Left lung (tissue), 10 donors: ENCODE measurements around the gene TMIGD2. TPM values are rescaled to one million over a fixed set of nuclear protein-coding genes. Genes with fewer than 3 reads are reported as not detected.

Experiments
- ATAC-seq: fragments of 200-7000 bp; cut with Tn5 transposase; one replicate; pipeline ENCODE4 v1.9.1; 2020; ENCODE audit warnings: moderate library complexity
- DNase-seq, 4 donors: peaks; one replicate each; pipeline ENCODE4 v3.0.0-alpha.2; 2013 to 2020
- H3K27ac ChIP-seq, 2 donors: fragments of 200-600 bp; sonication (generic) in 1 of 2; one replicate each; pipeline versions ENCODE4 v1.5.0 to v1.8.0; 2020 to 2021
- H3K27me3 ChIP-seq, 2 donors: fragments of 200-600 bp; sonication (generic) in 1 of 2; one replicate each; pipeline versions ENCODE4 v1.5.0 to v1.8.0; 2020 to 2021
- H3K36me3 ChIP-seq, 2 donors: fragments of 200-600 bp; sonication (generic) in 1 of 2; one replicate each; pipeline versions ENCODE4 v1.5.0 to v1.8.0; 2020 to 2021
- H3K4me1 ChIP-seq, 2 donors: fragments of 200-600 bp; one replicate each; pipeline ENCODE4 v1.8.0; 2021
- H3K4me3 ChIP-seq, 2 donors: fragments of 200-600 bp; sonication (generic) in 1 of 2; one replicate each; pipeline versions ENCODE4 v1.5.0 to v1.8.0; 2020 to 2021; ENCODE audit warnings: mild to moderate bottlenecking in 1 of 2
- H3K9me3 ChIP-seq, 2 donors: fragments of 200-600 bp; sonication (generic) in 1 of 2; one replicate each; pipeline versions ENCODE4 v1.5.0 to v1.8.0; 2020 to 2021
- intact Hi-C, 2 donors: fragments of 100-400 bp; cut with DNase I; formaldehyde crosslinking; loops; one replicate each; pipeline versions ENCODE4 v1.11.2 to v1.14.2; 2022
- polyA plus RNA-seq, 6 donors: library from polyadenylated mRNA; unstranded; fragments of 120-200 nt; gene quantifications; one replicate each; pipeline ENCODE4 v1.2.1, GENCODE V29; 2013; ENCODE audit not compliant: insufficient read length in 6 of 6
- total RNA-seq, 2 donors: library from RNA; stranded (reverse); fragmentation: NEBNext Ultra II Directional; extraction: Animal tissue kit (Norgen Biotek cat#: 25700); gene quantifications; one replicate each; pipeline ENCODE4 v1.2.1, GENCODE V29; 2021
- TF ChIP-seq, protein P1 (sequence below), 2 donors: fragments of 200-600 bp; sonication (generic) in 1 of 2; IDR thresholded peaks; one replicate each; pipeline versions ENCODE4 v1.5.0 to v1.8.0; 2021; ENCODE audit warnings: antibody characterized with exemption in 2 of 2
- donor health status: DM: no; HTN: yes; CAD: no.
- donor health status: DM: no; HTN: no; CAD: no.

TMIGD2 gene
- total and polyA plus RNA-seq, 8 donors: 0.22 to 0.85 (median 0.35) TPM

DNA sequence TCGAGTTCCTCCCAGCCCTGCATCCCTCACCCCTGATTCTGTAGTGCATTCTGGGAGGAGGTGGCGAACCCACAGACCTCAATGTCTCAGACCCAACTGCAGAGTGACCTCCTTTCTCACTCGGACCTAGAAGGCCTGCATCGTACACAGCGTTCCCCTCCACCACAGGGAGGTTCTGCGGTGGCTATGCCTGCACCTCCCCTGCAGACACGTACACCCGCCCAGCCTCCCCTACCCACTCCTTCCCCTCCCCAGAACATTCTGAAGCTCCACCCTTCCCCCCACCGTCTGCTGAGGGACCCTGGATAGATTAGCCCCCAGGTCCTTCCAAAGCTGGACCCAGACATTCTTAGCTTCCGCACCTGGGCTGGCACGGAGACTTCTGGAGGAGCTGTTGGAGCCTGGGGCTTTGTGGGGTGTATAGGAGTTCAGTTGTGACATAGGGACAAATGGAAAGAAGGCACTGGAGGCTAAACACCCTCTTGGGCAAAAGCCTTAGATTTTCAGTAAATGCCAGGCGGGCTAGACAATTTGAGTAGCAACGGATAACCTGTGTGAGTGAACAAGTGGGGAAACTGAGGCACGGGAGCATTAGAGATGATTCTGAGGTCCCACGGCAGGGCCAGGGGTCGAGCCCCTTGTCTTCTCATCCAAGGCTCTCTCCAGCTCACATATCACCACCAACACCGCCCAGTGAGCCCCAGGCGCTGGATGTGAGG is 1.8 kb upstream of the TMIGD2 start:
- TF ChIP-seq, protein P1, sequence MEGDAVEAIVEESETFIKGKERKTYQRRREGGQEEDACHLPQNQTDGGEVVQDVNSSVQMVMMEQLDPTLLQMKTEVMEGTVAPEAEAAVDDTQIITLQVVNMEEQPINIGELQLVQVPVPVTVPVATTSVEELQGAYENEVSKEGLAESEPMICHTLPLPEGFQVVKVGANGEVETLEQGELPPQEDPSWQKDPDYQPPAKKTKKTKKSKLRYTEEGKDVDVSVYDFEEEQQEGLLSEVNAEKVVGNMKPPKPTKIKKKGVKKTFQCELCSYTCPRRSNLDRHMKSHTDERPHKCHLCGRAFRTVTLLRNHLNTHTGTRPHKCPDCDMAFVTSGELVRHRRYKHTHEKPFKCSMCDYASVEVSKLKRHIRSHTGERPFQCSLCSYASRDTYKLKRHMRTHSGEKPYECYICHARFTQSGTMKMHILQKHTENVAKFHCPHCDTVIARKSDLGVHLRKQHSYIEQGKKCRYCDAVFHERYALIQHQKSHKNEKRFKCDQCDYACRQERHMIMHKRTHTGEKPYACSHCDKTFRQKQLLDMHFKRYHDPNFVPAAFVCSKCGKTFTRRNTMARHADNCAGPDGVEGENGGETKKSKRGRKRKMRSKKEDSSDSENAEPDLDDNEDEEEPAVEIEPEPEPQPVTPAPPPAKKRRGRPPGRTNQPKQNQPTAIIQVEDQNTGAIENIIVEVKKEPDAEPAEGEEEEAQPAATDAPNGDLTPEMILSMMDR (IDR thresholded peaks at IDR 0.05): no peak
- no peak for ATAC-seq
- Histone ChIP-seq H3K9me3 (no peaks in the 10 kb centered on the region), H3K4me1 (peaks cover 0 to 5% of the 10 kb centered on the region in 2 donors), H3K27ac (no peak overlapping the region), H3K36me3 (no peaks in the 10 kb centered on the region), H3K4me3 (no peak overlapping the region), H3K27me3 (peaks cover 0 to 35% of the 10 kb centered on the region in 2 donors)
- no peak for DNase-seq
- intact Hi-C loops: no loop called here

DNA sequence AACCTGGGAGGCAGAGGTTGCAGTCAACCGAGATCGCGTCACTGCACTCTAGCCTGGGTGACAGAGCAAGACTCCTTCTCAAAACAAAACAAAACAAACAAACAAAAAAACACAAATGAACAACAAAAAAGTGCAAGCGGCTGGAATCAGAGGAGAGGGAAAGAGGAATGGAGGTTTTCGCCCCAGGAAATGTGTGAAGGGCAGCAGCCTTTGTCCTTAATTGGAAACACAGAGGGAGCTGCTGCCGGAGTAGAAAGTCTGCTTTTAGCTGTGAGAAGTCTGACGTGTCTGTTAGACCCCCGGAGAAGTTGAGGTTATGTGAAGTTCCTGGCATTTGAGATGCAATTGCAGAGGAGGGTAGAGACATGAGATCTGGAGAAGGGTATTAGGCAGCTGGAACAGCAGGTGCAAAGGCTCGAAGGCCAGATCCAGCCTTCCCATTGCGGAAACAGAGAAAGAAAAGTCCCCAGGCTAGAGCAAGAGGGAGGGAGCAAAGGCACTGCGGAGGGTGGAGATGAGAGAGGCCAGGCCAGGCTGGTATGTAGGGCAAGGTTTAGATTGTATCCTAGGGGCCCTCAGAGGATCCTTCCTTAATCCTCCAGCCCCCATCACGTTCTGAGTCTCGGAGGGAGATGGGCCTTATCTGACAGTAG is 473 bp downstream of the TMIGD2 start:
- ATAC-seq (no peak), DNase-seq (no peak)
- intact Hi-C loops: no loop called here
- Histone ChIP-seq H3K27me3 (peaks cover 0 to 35% of the 10 kb centered on the region in 2 donors), H3K4me1 (peaks cover 0 to 5% of the 10 kb centered on the region in 2 donors), H3K27ac (no peak overlapping the region), H3K36me3 (no peaks in the 10 kb centered on the region), H3K9me3 (no peaks in the 10 kb centered on the region), H3K4me3 (no peak overlapping the region)
- TF ChIP-seq, protein P1 (IDR thresholded peaks at IDR 0.05): no peak

DNA sequence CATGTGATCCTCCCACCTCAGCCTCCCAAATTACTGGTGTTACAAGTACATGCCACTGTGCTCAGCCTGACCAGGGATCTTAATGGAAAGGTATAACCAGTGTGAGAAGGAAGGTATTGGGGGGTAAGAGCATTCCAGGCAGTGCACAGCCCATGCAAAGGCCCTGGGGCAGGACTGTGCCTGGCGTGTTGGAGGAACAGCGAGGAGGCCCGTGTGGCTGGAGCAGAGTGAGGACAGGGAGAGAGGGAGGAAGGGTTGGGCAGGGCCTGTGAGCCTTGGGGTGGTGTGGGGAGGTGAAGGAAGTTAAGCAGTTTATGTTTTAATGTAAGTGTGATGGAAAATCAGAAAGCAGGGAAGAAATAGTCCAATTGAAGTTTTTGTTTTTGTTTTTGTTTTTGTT is 1.6 kb downstream of the TMIGD2 start:
- H3K36me3 ChIP-seq: no peaks in the 10 kb centered on the region
- peaks cover 0 to 5% of the 10 kb centered on the region in 2 donors for H3K4me1 ChIP-seq
- H3K27me3 ChIP-seq: peaks cover 0 to 41% of the 10 kb centered on the region in 2 donors
- H3K9me3 ChIP-seq: no peaks in the 10 kb centered on the region
- TF ChIP-seq, protein P1 (IDR thresholded peaks at IDR 0.05): no peak
- ATAC-seq (no peak), DNase-seq (no peak)
- H3K4me3 ChIP-seq: no peak overlapping the region
- H3K27ac ChIP-seq: no peak overlapping the region
- intact Hi-C loops: no loop called here

DNA sequence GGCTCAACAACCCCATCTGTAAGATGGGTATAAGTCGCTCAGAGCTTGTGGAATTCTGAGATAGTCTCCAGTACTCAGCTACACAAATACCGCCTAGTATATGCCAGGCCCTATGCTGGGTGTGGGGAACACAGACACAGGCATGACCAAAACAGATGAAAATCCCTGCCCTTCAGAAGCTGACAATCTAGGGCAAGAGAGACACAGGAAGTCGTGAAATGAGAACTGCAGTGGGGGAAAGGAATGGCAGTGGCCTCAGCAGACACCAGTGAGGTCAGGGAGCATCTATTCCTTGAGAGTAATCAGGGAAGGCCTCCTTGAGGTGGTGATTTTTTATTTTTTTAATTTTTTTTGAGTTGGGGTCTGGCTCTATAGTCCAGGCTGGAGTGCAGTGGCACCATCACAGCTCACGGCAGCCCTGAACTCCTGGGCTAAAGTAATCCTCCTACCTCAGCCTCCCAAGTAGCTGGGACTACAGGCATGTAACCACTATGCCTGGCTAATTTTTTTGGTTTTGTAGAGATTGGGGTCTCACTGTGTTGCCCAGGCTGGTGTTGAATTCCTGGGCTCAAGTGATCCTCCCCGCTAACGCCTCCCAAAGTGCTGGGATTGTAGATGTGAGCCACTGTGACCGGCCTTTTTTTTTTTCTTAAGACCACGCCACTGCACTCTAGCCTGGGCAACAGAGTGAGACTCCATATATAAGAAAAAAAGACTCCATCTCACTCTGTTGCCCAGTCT is 3.2 kb downstream of the TMIGD2 start:
- Histone ChIP-seq H3K36me3 (no peaks in the 10 kb centered on the region), H3K9me3 (no peaks in the 10 kb centered on the region), H3K27ac (no peak overlapping the region), H3K27me3 (peaks cover 0 to 39% of the 10 kb centered on the region in 2 donors), H3K4me3 (no peak overlapping the region), H3K4me1 (no peaks in the 10 kb centered on the region)
- TF ChIP-seq, protein P1 (IDR thresholded peaks at IDR 0.05): no peak
- DNase-seq: no peak
- intact Hi-C loops: no loop called here
- ATAC-seq: no peak
